SK-N-SH treated with all-trans-retinoic acid at 6 μM for 48 hours (cell line): ENCODE data around the gene CACNB2.

Experiments used
- ATAC-seq: fragments of 200-7000 bp; cut with Tn5 transposase; 3 replicates; pipeline ENCODE4 v1.9.1; 2020; ENCODE audit warnings: mild to moderate bottlenecking, moderate library complexity
- ARNTL ChIP-seq: fragments of 450-650 bp; formaldehyde crosslinking; IDR thresholded peaks from 2 replicates; pipeline ENCODE4 v1.5.0; 2020; ENCODE audit warnings: low read depth, mild to moderate bottlenecking, moderate library complexity, borderline replicate concordance
- BACH2 ChIP-seq: fragments of 250-450 bp; sonication (Bioruptor Pico); IDR thresholded peaks from 2 replicates; pipeline ENCODE4 v1.9.0; 2021; ENCODE audit warnings: mild to moderate bottlenecking, borderline replicate concordance
- CSDC2 ChIP-seq: fragments of 250-450 bp; sonication (Bioruptor Pico); IDR thresholded peaks from 2 replicates; pipeline ENCODE4 v1.5.0; 2020; ENCODE audit warnings: mild to moderate bottlenecking, moderate library complexity
- ESRRG ChIP-seq: fragments of 250-450 bp; sonication (Bioruptor Pico); IDR thresholded peaks from 2 replicates; pipeline ENCODE4 v1.6.1; 2021; ENCODE audit warnings: mild to moderate bottlenecking
- GLIS3 ChIP-seq: fragments of 250-450 bp; sonication (Bioruptor Pico); IDR thresholded peaks from 2 replicates; pipeline ENCODE4 v1.5.0; 2020; ENCODE audit warnings: mild to moderate bottlenecking, moderate library complexity
- OSR1 ChIP-seq: fragments of 250-450 bp; sonication (Bioruptor Pico); IDR thresholded peaks from 2 replicates; pipeline ENCODE4 v1.8.0; 2022; ENCODE audit warnings: moderate library complexity, mild to moderate bottlenecking, inconsistent platforms
- PPARA ChIP-seq: fragments of 250-450 bp; sonication (Bioruptor Pico); IDR thresholded peaks from 2 replicates; pipeline ENCODE4 v1.5.0; 2020; ENCODE audit warnings: mild to moderate bottlenecking, borderline replicate concordance
- SNAI2 ChIP-seq: fragments of 250-450 bp; sonication (Bioruptor Pico); IDR thresholded peaks from 2 replicates; pipeline ENCODE4 v1.5.0; 2020; ENCODE audit warnings: mild to moderate bottlenecking, moderate library complexity
- TCF4 ChIP-seq: fragments of 250-450 bp; sonication (Bioruptor Pico); IDR thresholded peaks from 2 replicates; pipeline ENCODE4 v1.8.0; 2021; ENCODE audit warnings: mild to moderate bottlenecking, moderate library complexity, borderline replicate concordance
- TOX ChIP-seq: fragments of 250-450 bp; sonication (Bioruptor Pico); IDR thresholded peaks from 2 replicates; pipeline ENCODE4 v1.8.0; 2021; ENCODE audit warnings: mild to moderate bottlenecking, moderate library complexity, borderline replicate concordance
- ZC3H10 ChIP-seq: fragments of 250-450 bp; sonication (Bioruptor Pico); IDR thresholded peaks from 2 replicates; pipeline ENCODE4 v1.5.1; 2021; ENCODE audit warnings: mild to moderate bottlenecking, moderate library complexity
- ZFP3 ChIP-seq: fragments of 250-450 bp; sonication (Bioruptor Pico); IDR thresholded peaks from 2 replicates; pipeline ENCODE4 v1.5.0; 2020; ENCODE audit warnings: mild to moderate bottlenecking, moderate library complexity
- ZFP30 ChIP-seq: fragments of 450-650 bp; formaldehyde crosslinking; IDR thresholded peaks from 2 replicates; pipeline ENCODE4 v1.5.0; 2022; ENCODE audit warnings: mild to moderate bottlenecking, moderate library complexity
- ZNF565 ChIP-seq: fragments of 450-650 bp; formaldehyde crosslinking; conservative IDR thresholded peaks from 2 replicates; pipeline ENCODE4 v1.5.0; 2020; ENCODE audit warnings: low read depth, mild to moderate bottlenecking, moderate library complexity
- ZNF70 ChIP-seq: fragments of 450-650 bp; formaldehyde crosslinking; IDR thresholded peaks from 2 replicates; pipeline ENCODE4 v1.5.0; 2020; ENCODE audit warnings: mild to moderate bottlenecking, moderate library complexity
- ZNF8 ChIP-seq: fragments of 450-650 bp; formaldehyde crosslinking; IDR thresholded peaks from 2 replicates; pipeline ENCODE4 v1.5.0; 2020; ENCODE audit warnings: mild to moderate bottlenecking, moderate library complexity
- TF ChIP-seq, protein P1 (sequence below): fragments of 250-450 bp; sonication (Bioruptor Pico); IDR thresholded peaks from 2 replicates; pipeline ENCODE4 v1.5.1; 2020; ENCODE audit warnings: low read depth, mild to moderate bottlenecking, moderate library complexity
- TF ChIP-seq, protein P2 (sequence below): fragments of 250-450 bp; sonication (Bioruptor Pico); IDR thresholded peaks from 2 replicates; pipeline ENCODE4 v1.8.0; 2020; ENCODE audit warnings: mild to moderate bottlenecking, moderate library complexity, borderline replicate concordance
- TF ChIP-seq, protein P3 (sequence below): fragments of 250-450 bp; sonication (Bioruptor Pico); IDR thresholded peaks from 2 replicates; pipeline ENCODE4 v1.8.0; 2021; ENCODE audit warnings: low read depth, mild to moderate bottlenecking, moderate library complexity, borderline replicate concordance
- TF ChIP-seq, protein P4 (sequence below): fragments of 250-450 bp; sonication (Bioruptor Pico); IDR thresholded peaks from 2 replicates; pipeline ENCODE4 v1.5.1; 2021; ENCODE audit warnings: mild to moderate bottlenecking, moderate library complexity

The CACNB2 gene

DNA sequence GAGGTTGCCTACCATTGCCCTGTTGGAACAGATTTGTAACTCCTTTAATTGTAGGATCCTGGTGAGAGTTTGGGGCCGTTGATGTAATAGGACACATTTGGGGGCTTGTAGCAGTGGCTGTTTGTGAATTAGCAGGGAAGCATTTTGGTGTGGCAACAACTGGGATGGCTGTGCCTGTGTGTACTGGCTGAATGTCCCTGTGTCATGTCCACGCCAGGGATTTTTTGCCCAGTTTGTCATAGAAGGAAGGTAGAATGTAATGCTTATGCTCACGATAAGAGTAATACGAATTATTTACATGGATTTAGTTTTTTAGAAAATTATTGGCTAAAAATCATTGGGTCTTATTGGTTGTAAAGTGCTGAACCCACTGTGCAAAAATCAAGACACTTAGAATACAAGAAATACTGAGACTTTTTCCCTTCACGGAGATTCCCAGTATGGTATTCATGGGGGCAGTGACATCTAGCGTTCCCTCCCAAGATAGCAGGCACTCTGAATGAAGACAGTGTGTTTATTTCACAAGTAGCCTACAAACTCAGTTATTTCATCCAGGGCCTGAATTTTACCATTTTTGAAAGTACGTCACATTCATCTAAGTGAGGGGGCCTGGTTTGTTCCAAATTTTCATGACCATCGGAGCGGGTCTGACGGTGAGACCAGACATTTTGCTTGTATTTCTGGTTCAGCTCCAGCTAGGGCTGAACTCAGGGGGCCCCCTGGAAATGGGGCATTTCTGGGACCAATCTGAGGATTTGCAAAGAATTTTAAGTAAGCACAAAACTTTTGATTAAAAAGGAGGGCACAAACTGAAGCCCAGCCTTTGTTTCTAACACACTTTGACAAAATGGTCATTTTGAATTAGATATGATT, 74.7 kb downstream of the CACNB2 start:
- ATAC-seq = peak; percentile 91

DNA sequence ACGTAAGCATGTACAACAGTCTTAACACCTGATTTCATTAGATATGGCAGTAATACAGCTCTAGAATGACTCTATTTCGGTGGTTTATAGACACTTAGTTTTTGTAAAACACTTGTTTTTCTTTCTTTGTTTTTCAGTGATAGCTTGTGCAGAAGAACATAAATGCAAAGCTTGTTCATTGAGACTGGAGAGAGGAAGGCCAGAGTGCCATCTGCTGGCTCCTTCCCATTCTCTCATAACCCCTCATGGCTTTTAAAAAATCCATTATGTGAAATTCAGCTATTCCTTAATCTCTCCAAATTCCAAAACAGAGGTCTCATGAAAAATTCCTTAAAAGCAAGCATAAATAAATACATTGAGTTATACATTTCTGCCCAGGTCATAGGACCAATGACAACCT, 76.3 kb downstream of the CACNB2 start:
- peak; percentile 85 for ATAC-seq
- no peak for TF ChIP-seq ESRRG (CRISPR knock-in tag)
- TF ChIP-seq CSDC2 (CRISPR knock-in tag) = no peak

More for the DNA sequence above, 74.7 kb downstream of the CACNB2 start:
- TF ChIP-seq TOX (CRISPR knock-in tag) (no peak), ZFP3 (CRISPR knock-in tag) (no peak), OSR1 (CRISPR knock-in tag) (no peak)
- TF ChIP-seq, protein P1, sequence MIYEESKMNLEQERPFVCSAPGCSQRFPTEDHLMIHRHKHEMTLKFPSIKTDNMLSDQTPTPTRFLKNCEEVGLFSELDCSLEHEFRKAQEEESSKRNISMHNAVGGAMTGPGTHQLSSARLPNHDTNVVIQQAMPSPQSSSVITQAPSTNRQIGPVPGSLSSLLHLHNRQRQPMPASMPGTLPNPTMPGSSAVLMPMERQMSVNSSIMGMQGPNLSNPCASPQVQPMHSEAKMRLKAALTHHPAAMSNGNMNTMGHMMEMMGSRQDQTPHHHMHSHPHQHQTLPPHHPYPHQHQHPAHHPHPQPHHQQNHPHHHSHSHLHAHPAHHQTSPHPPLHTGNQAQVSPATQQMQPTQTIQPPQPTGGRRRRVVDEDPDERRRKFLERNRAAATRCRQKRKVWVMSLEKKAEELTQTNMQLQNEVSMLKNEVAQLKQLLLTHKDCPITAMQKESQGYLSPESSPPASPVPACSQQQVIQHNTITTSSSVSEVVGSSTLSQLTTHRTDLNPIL (CRISPR knock-in tag) = no peak

DNA sequence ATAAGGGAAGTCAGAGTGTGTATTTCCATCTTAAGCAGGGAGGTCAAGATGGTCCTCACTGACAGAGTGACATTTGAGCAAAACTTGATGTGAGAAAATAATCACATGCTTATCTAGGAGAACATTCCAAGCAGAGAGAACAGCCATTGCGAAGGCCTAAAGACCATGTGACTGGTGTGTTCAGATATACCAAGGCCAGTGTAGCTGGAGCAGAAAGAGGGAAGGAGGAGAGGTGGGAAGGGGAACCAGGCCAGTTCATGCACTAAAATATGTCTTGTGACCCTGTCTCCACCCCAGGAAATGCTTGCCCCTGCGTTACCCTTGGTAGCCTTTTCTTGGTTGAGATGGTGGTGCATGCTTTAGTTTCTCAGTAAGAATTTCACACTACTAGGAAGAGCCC, 77.4 kb downstream of the CACNB2 start:
- no peak for ATAC-seq
- TF ChIP-seq ZFP30 (CRISPR knock-in tag) (no peak), BACH2 (CRISPR knock-in tag) (no peak), ZFP3 (CRISPR knock-in tag) (no peak), ZNF8 (CRISPR knock-in tag) (no peak), ZNF565 (CRISPR knock-in tag) (no peak), ZC3H10 (CRISPR knock-in tag) (no peak), TCF4 (CRISPR knock-in tag) (no peak), SNAI2 (no peak), OSR1 (CRISPR knock-in tag) (no peak), ZNF70 (CRISPR knock-in tag) (no peak), PPARA (CRISPR knock-in tag) (no peak), ARNTL (CRISPR knock-in tag) (no peak)
- TF ChIP-seq, protein P2, sequence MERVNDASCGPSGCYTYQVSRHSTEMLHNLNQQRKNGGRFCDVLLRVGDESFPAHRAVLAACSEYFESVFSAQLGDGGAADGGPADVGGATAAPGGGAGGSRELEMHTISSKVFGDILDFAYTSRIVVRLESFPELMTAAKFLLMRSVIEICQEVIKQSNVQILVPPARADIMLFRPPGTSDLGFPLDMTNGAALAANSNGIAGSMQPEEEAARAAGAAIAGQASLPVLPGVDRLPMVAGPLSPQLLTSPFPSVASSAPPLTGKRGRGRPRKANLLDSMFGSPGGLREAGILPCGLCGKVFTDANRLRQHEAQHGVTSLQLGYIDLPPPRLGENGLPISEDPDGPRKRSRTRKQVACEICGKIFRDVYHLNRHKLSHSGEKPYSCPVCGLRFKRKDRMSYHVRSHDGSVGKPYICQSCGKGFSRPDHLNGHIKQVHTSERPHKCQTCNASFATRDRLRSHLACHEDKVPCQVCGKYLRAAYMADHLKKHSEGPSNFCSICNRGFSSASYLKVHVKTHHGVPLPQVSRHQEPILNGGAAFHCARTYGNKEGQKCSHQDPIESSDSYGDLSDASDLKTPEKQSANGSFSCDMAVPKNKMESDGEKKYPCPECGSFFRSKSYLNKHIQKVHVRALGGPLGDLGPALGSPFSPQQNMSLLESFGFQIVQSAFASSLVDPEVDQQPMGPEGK = no peak
- TF ChIP-seq, protein P1 (CRISPR knock-in tag) = no peak
- TF ChIP-seq, protein P3, sequence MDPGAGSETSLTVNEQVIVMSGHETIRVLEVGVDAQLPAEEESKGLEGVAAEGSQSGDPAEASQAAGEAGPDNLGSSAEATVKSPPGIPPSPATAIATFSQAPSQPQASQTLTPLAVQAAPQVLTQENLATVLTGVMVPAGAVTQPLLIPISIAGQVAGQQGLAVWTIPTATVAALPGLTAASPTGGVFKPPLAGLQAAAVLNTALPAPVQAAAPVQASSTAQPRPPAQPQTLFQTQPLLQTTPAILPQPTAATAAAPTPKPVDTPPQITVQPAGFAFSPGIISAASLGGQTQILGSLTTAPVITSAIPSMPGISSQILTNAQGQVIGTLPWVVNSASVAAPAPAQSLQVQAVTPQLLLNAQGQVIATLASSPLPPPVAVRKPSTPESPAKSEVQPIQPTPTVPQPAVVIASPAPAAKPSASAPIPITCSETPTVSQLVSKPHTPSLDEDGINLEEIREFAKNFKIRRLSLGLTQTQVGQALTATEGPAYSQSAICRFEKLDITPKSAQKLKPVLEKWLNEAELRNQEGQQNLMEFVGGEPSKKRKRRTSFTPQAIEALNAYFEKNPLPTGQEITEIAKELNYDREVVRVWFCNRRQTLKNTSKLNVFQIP (CRISPR knock-in tag) = no peak
- TF ChIP-seq, protein P4, sequence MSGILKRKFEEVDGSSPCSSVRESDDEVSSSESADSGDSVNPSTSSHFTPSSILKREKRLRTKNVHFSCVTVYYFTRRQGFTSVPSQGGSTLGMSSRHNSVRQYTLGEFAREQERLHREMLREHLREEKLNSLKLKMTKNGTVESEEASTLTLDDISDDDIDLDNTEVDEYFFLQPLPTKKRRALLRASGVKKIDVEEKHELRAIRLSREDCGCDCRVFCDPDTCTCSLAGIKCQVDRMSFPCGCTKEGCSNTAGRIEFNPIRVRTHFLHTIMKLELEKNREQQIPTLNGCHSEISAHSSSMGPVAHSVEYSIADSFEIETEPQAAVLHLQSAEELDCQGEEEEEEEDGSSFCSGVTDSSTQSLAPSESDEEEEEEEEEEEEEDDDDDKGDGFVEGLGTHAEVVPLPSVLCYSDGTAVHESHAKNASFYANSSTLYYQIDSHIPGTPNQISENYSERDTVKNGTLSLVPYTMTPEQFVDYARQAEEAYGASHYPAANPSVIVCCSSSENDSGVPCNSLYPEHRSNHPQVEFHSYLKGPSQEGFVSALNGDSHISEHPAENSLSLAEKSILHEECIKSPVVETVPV (CRISPR knock-in tag) = no peak

DNA sequence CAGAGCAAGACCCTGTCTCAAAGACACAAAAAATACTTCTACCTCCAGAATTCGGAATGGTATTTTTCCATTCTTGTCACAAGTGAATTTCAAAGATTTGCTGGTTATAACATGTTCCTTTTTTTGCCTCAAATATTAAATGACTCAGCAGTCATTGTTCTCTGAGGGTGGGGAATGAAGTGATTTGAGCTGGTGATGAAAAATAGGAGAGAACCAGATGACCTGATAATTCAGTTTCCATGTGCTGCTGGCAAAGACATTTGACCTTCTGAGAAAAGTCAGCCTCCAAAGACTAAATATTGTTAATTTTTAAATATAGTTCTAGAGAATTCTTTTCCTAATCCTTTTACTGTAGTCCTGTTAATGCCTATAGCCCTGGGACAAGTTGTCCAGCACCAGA, 78.9 kb downstream of the CACNB2 start:
- ATAC-seq = no peak
- TF ChIP-seq ZFP30 (CRISPR knock-in tag) (no peak), BACH2 (CRISPR knock-in tag) (no peak), ZFP3 (CRISPR knock-in tag) (no peak), TOX (CRISPR knock-in tag) (no peak), GLIS3 (CRISPR knock-in tag) (no peak), TCF4 (CRISPR knock-in tag) (no peak), ESRRG (CRISPR knock-in tag) (no peak), SNAI2 (no peak), ZNF565 (CRISPR knock-in tag) (no peak), PPARA (CRISPR knock-in tag) (no peak), ARNTL (CRISPR knock-in tag) (no peak), ZNF70 (CRISPR knock-in tag) (no peak)
- TF ChIP-seq, protein P3 (CRISPR knock-in tag) = no peak
- TF ChIP-seq, protein P4 (CRISPR knock-in tag) = no peak
- TF ChIP-seq, protein P2 = no peak
